K562 (cell line): ENCODE results near the gene UFC1. TPM values are rescaled to one million over a fixed set of nuclear protein-coding genes. Genes with fewer than 3 reads are reported as not detected.

Experiments used
- ATAC-seq: fragments of 200-7000 bp; cut with Tn5 transposase; 3 replicates; pipeline ENCODE4 v1.9.1; 2020; ENCODE audit warnings: moderate library complexity
- BruUV-seq: library from RNA; stranded (reverse); fragments of 400-500 nt; replicated peaks from 2 replicates; lab custom pipeline; 2021; lab: Mats Ljungman, UMichigan
- CTCF ChIA-PET: fragments of 300-600 bp; formaldehyde crosslinking; extraction: SDS; loops from one replicate; lab custom pipeline; 2021; ENCODE audit warnings: low intra/inter-chr PET ratio; lab: Yijun Ruan, JAX
- POLR2A ChIA-PET: fragments of 300-600, 350-650 bp; sonication (Branson Sonifier 250); formaldehyde crosslinking; extraction: SDS; loops from one replicate; lab custom pipeline; 2021; ENCODE audit warnings: antibody characterized with exemption, inconsistent platforms; lab: Yijun Ruan, JAX
- DNase-seq, 4 experiments: peaks; one replicate each; pipeline versions ENCODE4 v3.0.0 to v3.0.0-alpha.2; 2011 to 2018; ENCODE audit warnings: low spot score in 3 of 4, mixed read lengths in 3 of 4; ENCODE audit errors: extremely low read depth in 1 of 4
- FAIRE-seq: peaks from 2 replicates; lab custom pipeline; 2011; peaks lifted over from hg19 to GRCh38; lab: Jason Lieb, UNC
- H2AFZ ChIP-seq: 2 replicates; pipeline ENCODE4 v1.6.0; 2011; ENCODE audit warnings: low read depth, low read length, control low read depth, inconsistent platforms
- H3K27ac ChIP-seq: fragments of 200-600 bp; 3 replicates; pipeline ENCODE4 v1.8.0; 2011; ENCODE audit warnings: low read depth, mild to moderate bottlenecking, control low read depth, inconsistent platforms, low read length, moderate library complexity, mixed read lengths; ENCODE audit errors: extremely low read depth
- H3K27me3 ChIP-seq, 2 experiments: fragments of 300-600 bp in 1 of 2; 2 replicates in 1 of 2; 3 replicates in 1 of 2; pipeline versions ENCODE4 v1.6.0 to v1.8.0; 2011; ENCODE audit warnings: inconsistent platforms in 2 of 2, low read length in 2 of 2, mild to moderate bottlenecking in 1 of 2, mixed read lengths in 1 of 2, moderate library complexity in 1 of 2; ENCODE audit not compliant: control insufficient read depth in 2 of 2, insufficient read depth in 2 of 2
- H3K36me3 ChIP-seq: fragments of 300-600 bp; 3 replicates; pipeline ENCODE4 v1.8.0; 2011; ENCODE audit warnings: mild to moderate bottlenecking, low read length, inconsistent platforms; ENCODE audit not compliant: control insufficient read depth, insufficient read depth
- H3K4me1 ChIP-seq, 2 experiments: fragments of 200-600 bp in 1 of 2; replicated peaks in 1 of 2; 2 replicates in 1 of 2; 3 replicates in 1 of 2; pipeline versions ENCODE4 v1.5.1 to v1.8.0; 2011; ENCODE audit warnings: inconsistent platforms in 2 of 2, low read length in 2 of 2, mild to moderate bottlenecking in 1 of 2, mixed read lengths in 1 of 2, moderate library complexity in 1 of 2; ENCODE audit not compliant: control insufficient read depth in 2 of 2, insufficient read depth in 2 of 2
- H3K4me2 ChIP-seq: 2 replicates; pipeline ENCODE4 v1.6.1; 2011; ENCODE audit warnings: low read length, control low read depth, inconsistent platforms, mixed read lengths; ENCODE audit not compliant: insufficient read depth
- H3K4me3 ChIP-seq: fragments of 200-600 bp; sonication (generic), shearing (Covaris generic); 2 replicates; pipeline ENCODE4 v1.5.1; 2016; ENCODE audit warnings: control low read depth, inconsistent platforms
- H3K79me2 ChIP-seq: fragments of 200-600 bp; 3 replicates; pipeline ENCODE4 v1.8.0; 2011; ENCODE audit warnings: low read length, inconsistent platforms; ENCODE audit not compliant: control insufficient read depth, insufficient read depth
- H3K9ac ChIP-seq, 2 experiments: 2 replicates each; pipeline versions ENCODE4 v1.6.0 to v1.6.1; 2011; ENCODE audit warnings: low read depth in 2 of 2, low read length in 2 of 2, control low read depth in 1 of 2, inconsistent platforms in 1 of 2, mild to moderate bottlenecking in 1 of 2, mixed read lengths in 1 of 2; ENCODE audit not compliant: insufficient read depth in 1 of 2
- H3K9me1 ChIP-seq: one replicate; pipeline ENCODE4 v1.6.0; 2011; ENCODE audit warnings: inconsistent platforms, mild to moderate bottlenecking, low read length, moderate library complexity; ENCODE audit not compliant: control insufficient read depth, insufficient read depth
- H3K9me3 ChIP-seq: replicated peaks from 2 replicates; pipeline ENCODE4 v1.5.1; 2011; ENCODE audit warnings: low read depth, low read length, inconsistent platforms; ENCODE audit not compliant: control insufficient read depth, insufficient read depth
- H4K20me1 ChIP-seq: replicated peaks from 2 replicates; pipeline ENCODE4 v1.6.1; 2011; ENCODE audit warnings: low read length, inconsistent platforms, mixed read lengths; ENCODE audit not compliant: control insufficient read depth, insufficient read depth
- CEBPZ ChIP-seq: fragments of 150-350 bp; IDR thresholded peaks from 2 replicates; pipeline ENCODE4 v1.6.1; 2014; ENCODE audit warnings: low read depth, mild to moderate bottlenecking, low read length, borderline replicate concordance
- CREB3 ChIP-seq: fragments of 450-650 bp; conservative IDR thresholded peaks from 2 replicates; pipeline ENCODE4 v1.6.1; 2016; ENCODE audit warnings: missing genetic modification characterization, low read depth, mild to moderate bottlenecking, missing compliant biosample characterization, moderate library complexity
- CREB3L1 ChIP-seq: fragments of 450-650 bp; IDR thresholded peaks from 2 replicates; pipeline ENCODE4 v1.6.1; 2014; ENCODE audit warnings: low read depth, mild to moderate bottlenecking, moderate library complexity, borderline replicate concordance
- E4F1 ChIP-seq: fragments of 250-450 bp; sonication (Bioruptor Pico); IDR thresholded peaks from 2 replicates; pipeline ENCODE4 v1.5.0; 2021; ENCODE audit warnings: mild to moderate bottlenecking, borderline replicate concordance
- ESRRA ChIP-seq: fragments of 450-650 bp; IDR thresholded peaks from 2 replicates; pipeline ENCODE4 v1.6.1; 2014; ENCODE audit warnings: low read depth, mild to moderate bottlenecking, moderate library complexity, borderline replicate concordance
- MTA3 ChIP-seq: fragments of 450-650 bp; formaldehyde crosslinking; IDR thresholded peaks from 2 replicates; pipeline ENCODE4 v1.6.1; 2017; ENCODE audit warnings: mild to moderate bottlenecking, borderline replicate concordance
- SMAD4 ChIP-seq: fragments of 250-450 bp; sonication (Bioruptor Pico); conservative IDR thresholded peaks from 2 replicates; pipeline ENCODE4 v1.8.0; 2021; ENCODE audit warnings: inconsistent platforms, mild to moderate bottlenecking, moderate library complexity
- ZC3H8 ChIP-seq: fragments of 450-650 bp; IDR thresholded peaks from 2 replicates; pipeline ENCODE4 v1.6.1; 2017
- WGBS: fragments of 100-300 bp; shearing (Covaris generic); methylation state at CpG from one replicate; pipeline ENCODE4 v1.1.6; 2016; ENCODE audit warnings: low coverage, mixed read lengths; ENCODE audit not compliant: insufficient coverage; ENCODE audit errors: missing lambda C conversion rate; 5-methylcytosine and 5-hydroxymethylcytosine counted together
- in situ Hi-C: fragments of 300-500 bp; cut with MboI; formaldehyde crosslinking; loops from 4 replicates; pipeline ENCODE4 v1.15.0; 2018; ENCODE audit warnings: inconsistent platforms, mixed read lengths
- intact Hi-C: fragments of 100-400 bp; cut with micrococcal nuclease; formaldehyde crosslinking; loops from 2 replicates; pipeline ENCODE4 v1.14.2; 2022
- polyA plus RNA-seq, 8 experiments: library from polyadenylated mRNA; depleted of rRNA in 4 of 8; stranded (reverse) in 5 of 8; unstranded in 3 of 8; fragments of >200 nt; fragmentation: Nextera tagmentation in 2 of 8; fragmentation: Illumina TruSeq in 1 of 8; extraction: Ambion mirVana in 2 of 8; extraction: Trizol in 1 of 8; gene quantifications; 2 replicates each; pipeline versions ENCODE4 v1.2.1 to v1.2.3, GENCODE V29; 2011 to 2014; ENCODE audit warnings: inconsistent platforms in 1 of 8, missing spikeins in 1 of 8
- total RNA-seq, 7 experiments: library from RNA; depleted of rRNA in 6 of 7; stranded (reverse); fragments of >200 nt in 6 of 7; fragmentation: Illumina TruSeq in 2 of 7; extraction: Trizol in 2 of 7; gene quantifications; 2 replicates each; pipeline versions ENCODE4 v1.2.1 to v1.2.3, GENCODE V29; 2011 to 2021; ENCODE audit warnings: low replicate concordance in 1 of 7

The UFC1 gene
- total and polyA plus RNA-seq, 9 of the 15 experiments (the other 6 are each of a cell fraction or from before 2014, with no cell fraction given): 92.8 to 220 (median 161) TPM

GRCh38 chr1:161207173-161207572 is 53.4 kb downstream of the UFC1 start:
- no TSS peak for BruUV-seq
- H3K9me1 ChIP-seq: peaks cover 3% of the 10 kb centered on the region
- no peak for FAIRE-seq
- peaks cover 24% of the 10 kb centered on the region for H3K79me2 ChIP-seq
- ChIA-PET POLR2A (no interaction called here), CTCF (no interaction called here)
- intact Hi-C loops (no loop called here), in situ Hi-C loops (no loop called here)
- H3K27me3 ChIP-seq: no peaks in the 10 kb centered on the region
- no peak overlapping the region for H3K4me3 ChIP-seq
- 77% methylated on average over 8 of the region's 8 CpGs for WGBS
- H3K4me2 ChIP-seq: no peak overlapping the region
- H3K4me1 ChIP-seq: peaks cover 9 to 17% of the 10 kb centered on the region in 2 experiments; a peak in 4 of 5 replicates
- H3K9ac ChIP-seq: no peak overlapping the region
- no peak overlapping the region for H2AFZ ChIP-seq
- ATAC-seq: no peak
- no peak overlapping the region for H3K27ac ChIP-seq
- H4K20me1 ChIP-seq: 0 out of 2 replicates have a peak, but pooled peaks cover 8% of the 10 kb centered on the region
- no peaks in the 10 kb centered on the region for H3K9me3 ChIP-seq
- no peak for DNase-seq
- peaks cover 81% of the 10 kb centered on the region for H3K36me3 ChIP-seq
- TF ChIP-seq CREB3 (tag) (no peak), SMAD4 (CRISPR knock-in tag) (no peak), CREB3L1 (no peak), E4F1 (CRISPR knock-in tag) (no peak), ZC3H8 (no peak), CEBPZ (no peak), ESRRA (no peak), MTA3 (no peak)
